Hepatocyte (in vitro differentiated cells): Measurements from ENCODE around the gene ASB3. TPM values are rescaled to one million over a fixed set of nuclear protein-coding genes. Genes with fewer than 3 reads are reported as not detected.

ENCODE experiments used
- DNase-seq: peaks from one replicate; pipeline ENCODE4 v3.0.0-alpha.2; 2016; ENCODE audit warnings: low spot score
- H2AFZ ChIP-seq: fragments of 200-600 bp; sonication (generic); 2 replicates; pipeline ENCODE4 v1.6.0; 2016; ENCODE audit warnings: antibody characterized with exemption, mild to moderate bottlenecking
- H3K27ac ChIP-seq: fragments of 200-600 bp; sonication (generic); 2 replicates; pipeline ENCODE4 v1.5.1; 2016; ENCODE audit warnings: mild to moderate bottlenecking
- H3K27me3 ChIP-seq: fragments of 200-600 bp; sonication (generic); 2 replicates; pipeline ENCODE4 v1.6.1; 2016
- H3K36me3 ChIP-seq: fragments of 200-600 bp; sonication (generic); replicated peaks from 2 replicates; pipeline ENCODE4 v1.5.1; 2016; ENCODE audit warnings: low read depth; ENCODE audit not compliant: insufficient read depth
- H3K4me1 ChIP-seq: fragments of 200-600 bp; sonication (generic); 2 replicates; pipeline ENCODE4 v1.5.1; 2016; ENCODE audit warnings: mild to moderate bottlenecking, moderate library complexity; ENCODE audit not compliant: insufficient read depth
- H3K4me2 ChIP-seq: fragments of 200-600 bp; sonication (generic); 2 replicates; pipeline ENCODE4 v1.6.0; 2016
- H3K4me3 ChIP-seq: fragments of 200-600 bp; sonication (generic); 2 replicates; pipeline ENCODE4 v1.5.1; 2016; ENCODE audit warnings: mild to moderate bottlenecking
- H3K79me2 ChIP-seq: fragments of 200-600 bp; sonication (generic); 2 replicates; pipeline ENCODE4 v1.6.0; 2017; ENCODE audit warnings: mild to moderate bottlenecking
- H3K9me2 ChIP-seq: fragments of 200-600 bp; sonication (generic); replicated peaks from 2 replicates; pipeline ENCODE4 v1.6.0; 2017; ENCODE audit warnings: mild to moderate bottlenecking; ENCODE audit not compliant: insufficient read depth
- H3K9me3 ChIP-seq: fragments of 200-600 bp; sonication (generic); 2 replicates; pipeline ENCODE4 v1.5.1; 2016; ENCODE audit warnings: low read depth, mild to moderate bottlenecking
- H4K20me1 ChIP-seq: fragments of 200-600 bp; sonication (generic); 2 replicates; pipeline ENCODE4 v1.6.0; 2016; ENCODE audit warnings: mild to moderate bottlenecking; ENCODE audit not compliant: insufficient read depth, poor library complexity, severe bottlenecking
- CTCF ChIP-seq: fragments of 200-600 bp; sonication (generic); IDR thresholded peaks from 2 replicates; pipeline ENCODE4 v1.5.1; 2016; ENCODE audit warnings: antibody characterized with exemption, mild to moderate bottlenecking; ENCODE audit not compliant: poor library complexity
- EZH2 ChIP-seq: fragments of 200-600 bp; sonication (generic); IDR thresholded peaks from 2 replicates; pipeline ENCODE4 v1.6.1; 2016; ENCODE audit warnings: antibody characterized with exemption, mild to moderate bottlenecking, borderline replicate concordance
- EZH2phosphoT487 ChIP-seq: fragments of 200-600 bp; sonication (generic); IDR thresholded peaks from one replicate; pipeline ENCODE4 v1.6.1; 2018; ENCODE audit warnings: antibody characterized with exemption, mild to moderate bottlenecking, low read depth, moderate library complexity; ENCODE audit not compliant: unreplicated experiment, severe bottlenecking
- WGBS: methylation state at CpG from one replicate; pipeline ENCODE4 v1.1.6; 2016; ENCODE audit warnings: low lambda C conversion rate; ENCODE audit errors: missing lambda C conversion rate; 5-methylcytosine and 5-hydroxymethylcytosine counted together
- polyA plus RNA-seq: library from polyadenylated mRNA; unstranded; fragments of >200 nt; fragmentation: Nextera tagmentation; extraction: Ambion mirVana; gene quantifications from 2 replicates; pipeline ENCODE4 v1.2.1, GENCODE V29; 2016
- total RNA-seq: library from RNA; depleted of rRNA; stranded (reverse); fragments of >200 nt; gene quantifications from 2 replicates; pipeline ENCODE4 v1.2.3, GENCODE V29; 2014

The ASB3 gene
- total and polyA plus RNA-seq, 2 experiments from 2014 or later: 12.2 to 14.8 TPM

- Histone ChIP-seq H3K9me2 (no peaks in the 10 kb centered on the region), H2AFZ (no peak overlapping the region), H4K20me1 (no peaks in the 10 kb centered on the region), H3K4me3 (no peak overlapping the region), H3K27me3 (no peaks in the 10 kb centered on the region), H3K4me2 (no peak overlapping the region), H3K27ac (no peak overlapping the region), H3K36me3 (no peaks in the 10 kb centered on the region), H3K79me2 (no peaks in the 10 kb centered on the region), H3K4me1 (no peaks in the 10 kb centered on the region), H3K9me3 (no peaks in the 10 kb centered on the region)
- DNase-seq: no peak
- 99% methylated on average over 2 of the region's 2 CpGs for WGBS
- no peak for TF ChIP-seq EZH2phosphoT487
- no peak for TF ChIP-seq EZH2
- no peak for TF ChIP-seq CTCF
Measured at GRCh38 chr2:53744395-53745065, 42.2 kb downstream of the ASB3 start.

GRCh38 chr2:53740170-53740569 is 46.6 kb downstream of the ASB3 start:
- no peaks in the 10 kb centered on the region for H3K36me3 ChIP-seq
- no peaks in the 10 kb centered on the region for H4K20me1 ChIP-seq
- TF ChIP-seq EZH2phosphoT487 (no peak), CTCF (peak; percentile 61)
- no peak overlapping the region for H3K4me2 ChIP-seq
- no peak overlapping the region for H3K27ac ChIP-seq
- no peaks in the 10 kb centered on the region for H3K9me2 ChIP-seq
- no peaks in the 10 kb centered on the region for H3K79me2 ChIP-seq
- no peaks in the 10 kb centered on the region for H3K9me3 ChIP-seq
- DNase-seq: peak; percentile 19
- H3K4me3 ChIP-seq: no peak overlapping the region
- no peaks in the 10 kb centered on the region for H3K4me1 ChIP-seq
- H3K27me3 ChIP-seq: no peaks in the 10 kb centered on the region
- no peak overlapping the region for H2AFZ ChIP-seq

- Histone ChIP-seq H3K9me3 (no peaks in the 10 kb centered on the region), H3K4me1 (no peaks in the 10 kb centered on the region), H3K79me2 (no peaks in the 10 kb centered on the region), H4K20me1 (no peaks in the 10 kb centered on the region), H3K27me3 (no peaks in the 10 kb centered on the region), H3K36me3 (no peaks in the 10 kb centered on the region), H3K4me3 (no peak overlapping the region), H3K9me2 (no peaks in the 10 kb centered on the region), H2AFZ (no peak overlapping the region), H3K4me2 (no peak overlapping the region), H3K27ac (no peak overlapping the region)
- TF ChIP-seq CTCF (no peak), EZH2phosphoT487 (no peak), EZH2 (no peak)
- WGBS: 77% methylated on average over 1 of the region's 1 CpG
- DNase-seq: no peak
Measured at GRCh38 chr2:53739032-53739431, 47.7 kb downstream of the ASB3 start.
